K562 (cell line): Measurements from ENCODE around the gene GLP2R. TPM values are rescaled to one million over a fixed set of nuclear protein-coding genes. Genes with fewer than 3 reads are reported as not detected.

Source experiments
- ATAC-seq: fragments of 200-7000 bp; cut with Tn5 transposase; 3 replicates; pipeline ENCODE4 v1.9.1; 2020; ENCODE audit warnings: moderate library complexity
- BruUV-seq: library from RNA; stranded (reverse); fragments of 400-500 nt; replicated peaks from 2 replicates; lab custom pipeline; 2021; lab: Mats Ljungman, UMichigan
- CTCF ChIA-PET: fragments of 300-600 bp; formaldehyde crosslinking; extraction: SDS; loops from one replicate; lab custom pipeline; 2021; ENCODE audit warnings: low intra/inter-chr PET ratio; lab: Yijun Ruan, JAX
- POLR2A ChIA-PET: fragments of 300-600, 350-650 bp; sonication (Branson Sonifier 250); formaldehyde crosslinking; extraction: SDS; loops from one replicate; lab custom pipeline; 2021; ENCODE audit warnings: antibody characterized with exemption, inconsistent platforms; lab: Yijun Ruan, JAX
- DNase-seq, 4 experiments: peaks; one replicate each; pipeline versions ENCODE4 v3.0.0 to v3.0.0-alpha.2; 2011 to 2018; ENCODE audit warnings: low spot score in 3 of 4, mixed read lengths in 3 of 4; ENCODE audit errors: extremely low read depth in 1 of 4
- FAIRE-seq: peaks from 2 replicates; lab custom pipeline; 2011; peaks lifted over from hg19 to GRCh38; lab: Jason Lieb, UNC
- H2AFZ ChIP-seq: 2 replicates; pipeline ENCODE4 v1.6.0; 2011; ENCODE audit warnings: low read depth, low read length, control low read depth, inconsistent platforms
- H3K27ac ChIP-seq: fragments of 200-600 bp; 3 replicates; pipeline ENCODE4 v1.8.0; 2011; ENCODE audit warnings: low read depth, mild to moderate bottlenecking, control low read depth, inconsistent platforms, low read length, moderate library complexity, mixed read lengths; ENCODE audit errors: extremely low read depth
- H3K27me3 ChIP-seq, 2 experiments: fragments of 300-600 bp in 1 of 2; 2 replicates in 1 of 2; 3 replicates in 1 of 2; pipeline versions ENCODE4 v1.6.0 to v1.8.0; 2011; ENCODE audit warnings: inconsistent platforms in 2 of 2, low read length in 2 of 2, mild to moderate bottlenecking in 1 of 2, mixed read lengths in 1 of 2, moderate library complexity in 1 of 2; ENCODE audit not compliant: control insufficient read depth in 2 of 2, insufficient read depth in 2 of 2
- H3K36me3 ChIP-seq: fragments of 300-600 bp; 3 replicates; pipeline ENCODE4 v1.8.0; 2011; ENCODE audit warnings: mild to moderate bottlenecking, low read length, inconsistent platforms; ENCODE audit not compliant: control insufficient read depth, insufficient read depth
- H3K4me1 ChIP-seq, 2 experiments: fragments of 200-600 bp in 1 of 2; replicated peaks in 1 of 2; 2 replicates in 1 of 2; 3 replicates in 1 of 2; pipeline versions ENCODE4 v1.5.1 to v1.8.0; 2011; ENCODE audit warnings: inconsistent platforms in 2 of 2, low read length in 2 of 2, mild to moderate bottlenecking in 1 of 2, mixed read lengths in 1 of 2, moderate library complexity in 1 of 2; ENCODE audit not compliant: control insufficient read depth in 2 of 2, insufficient read depth in 2 of 2
- H3K4me2 ChIP-seq: 2 replicates; pipeline ENCODE4 v1.6.1; 2011; ENCODE audit warnings: low read length, control low read depth, inconsistent platforms, mixed read lengths; ENCODE audit not compliant: insufficient read depth
- H3K4me3 ChIP-seq: fragments of 200-600 bp; sonication (generic), shearing (Covaris generic); 2 replicates; pipeline ENCODE4 v1.5.1; 2016; ENCODE audit warnings: control low read depth, inconsistent platforms
- H3K79me2 ChIP-seq: fragments of 200-600 bp; 3 replicates; pipeline ENCODE4 v1.8.0; 2011; ENCODE audit warnings: low read length, inconsistent platforms; ENCODE audit not compliant: control insufficient read depth, insufficient read depth
- H3K9ac ChIP-seq, 2 experiments: 2 replicates each; pipeline versions ENCODE4 v1.6.0 to v1.6.1; 2011; ENCODE audit warnings: low read depth in 2 of 2, low read length in 2 of 2, control low read depth in 1 of 2, inconsistent platforms in 1 of 2, mild to moderate bottlenecking in 1 of 2, mixed read lengths in 1 of 2; ENCODE audit not compliant: insufficient read depth in 1 of 2
- H3K9me1 ChIP-seq: one replicate; pipeline ENCODE4 v1.6.0; 2011; ENCODE audit warnings: inconsistent platforms, mild to moderate bottlenecking, low read length, moderate library complexity; ENCODE audit not compliant: control insufficient read depth, insufficient read depth
- H3K9me3 ChIP-seq: replicated peaks from 2 replicates; pipeline ENCODE4 v1.5.1; 2011; ENCODE audit warnings: low read depth, low read length, inconsistent platforms; ENCODE audit not compliant: control insufficient read depth, insufficient read depth
- H4K20me1 ChIP-seq: replicated peaks from 2 replicates; pipeline ENCODE4 v1.6.1; 2011; ENCODE audit warnings: low read length, inconsistent platforms, mixed read lengths; ENCODE audit not compliant: control insufficient read depth, insufficient read depth
- CBX5 ChIP-seq: IDR thresholded peaks from 2 replicates; pipeline ENCODE4 v1.6.1; 2014; ENCODE audit warnings: low read depth, borderline replicate concordance
- CREM ChIP-seq: IDR thresholded peaks from 2 replicates; pipeline ENCODE4 v1.6.1; 2014; ENCODE audit warnings: antibody characterized with exemption, low read depth
- DNMT1 ChIP-seq: fragments of 450-650 bp; IDR thresholded peaks from 2 replicates; pipeline ENCODE4 v1.6.1; 2016; ENCODE audit warnings: antibody characterized with exemption, mild to moderate bottlenecking
- E2F6 ChIP-seq, 2 experiments: IDR thresholded peaks; 2 replicates each; pipeline ENCODE4 v1.6.1; 2011; ENCODE audit warnings: borderline replicate concordance in 1 of 2, control low read depth in 1 of 2, low read depth in 1 of 2, low read length in 1 of 2, mild to moderate bottlenecking in 1 of 2, mixed read lengths in 1 of 2, moderate library complexity in 1 of 2; ENCODE audit not compliant: insufficient read depth in 1 of 2, insufficient read length in 1 of 2, poor library complexity in 1 of 2, severe bottlenecking in 1 of 2; ENCODE audit errors: extremely low read depth in 1 of 2
- HSF4 ChIP-seq: fragments of 250-450 bp; sonication (Bioruptor Pico); IDR thresholded peaks from 2 replicates; pipeline ENCODE4 v2.1.2; 2022; ENCODE audit warnings: mild to moderate bottlenecking, moderate library complexity, borderline replicate concordance
- NR2F6 ChIP-seq: fragments of 450-650 bp; formaldehyde crosslinking; IDR thresholded peaks from 2 replicates; pipeline ENCODE4 v1.4.0; 2020; ENCODE audit warnings: mild to moderate bottlenecking
- SMAD1 ChIP-seq: fragments of 150-350 bp; IDR thresholded peaks from 2 replicates; pipeline ENCODE4 v1.6.1; 2014; ENCODE audit warnings: low read length, low read depth; ENCODE audit not compliant: partially characterized antibody
- THRB ChIP-seq: fragments of 450-650 bp; formaldehyde crosslinking; conservative IDR thresholded peaks from 2 replicates; pipeline ENCODE4 v1.4.0; 2022; ENCODE audit warnings: mild to moderate bottlenecking, missing genetic modification characterization
- ZBTB17 ChIP-seq: fragments of 450-650 bp; formaldehyde crosslinking; IDR thresholded peaks from 2 replicates; pipeline ENCODE4 v1.4.0; 2020; ENCODE audit warnings: mild to moderate bottlenecking
- ZNF165 ChIP-seq: fragments of 250-450 bp; sonication (Bioruptor Pico); IDR thresholded peaks from 2 replicates; pipeline ENCODE4 v1.4.0; 2020; ENCODE audit warnings: borderline replicate concordance
- ZNF3 ChIP-seq: fragments of 250-450 bp; sonication (Bioruptor Pico); IDR thresholded peaks from 2 replicates; pipeline ENCODE4 v1.5.0; 2021; ENCODE audit warnings: mild to moderate bottlenecking, moderate library complexity
- ZSCAN32 ChIP-seq: fragments of 450-650 bp; formaldehyde crosslinking; IDR thresholded peaks from 2 replicates; pipeline ENCODE4 v1.4.0; 2020; ENCODE audit warnings: mild to moderate bottlenecking, moderate library complexity
- WGBS: fragments of 100-300 bp; shearing (Covaris generic); methylation state at CpG from one replicate; pipeline ENCODE4 v1.1.6; 2016; ENCODE audit warnings: low coverage, mixed read lengths; ENCODE audit not compliant: insufficient coverage; ENCODE audit errors: missing lambda C conversion rate; 5-methylcytosine and 5-hydroxymethylcytosine counted together
- in situ Hi-C: fragments of 300-500 bp; cut with MboI; formaldehyde crosslinking; loops from 4 replicates; pipeline ENCODE4 v1.15.0; 2018; ENCODE audit warnings: inconsistent platforms, mixed read lengths
- intact Hi-C: fragments of 100-400 bp; cut with micrococcal nuclease; formaldehyde crosslinking; loops from 2 replicates; pipeline ENCODE4 v1.14.2; 2022
- polyA plus RNA-seq, 8 experiments: library from polyadenylated mRNA; depleted of rRNA in 4 of 8; stranded (reverse) in 5 of 8; unstranded in 3 of 8; fragments of >200 nt; fragmentation: Nextera tagmentation in 2 of 8; fragmentation: Illumina TruSeq in 1 of 8; extraction: Ambion mirVana in 2 of 8; extraction: Trizol in 1 of 8; gene quantifications; 2 replicates each; pipeline versions ENCODE4 v1.2.1 to v1.2.3, GENCODE V29; 2011 to 2014; ENCODE audit warnings: inconsistent platforms in 1 of 8, missing spikeins in 1 of 8
- total RNA-seq, 7 experiments: library from RNA; depleted of rRNA in 6 of 7; stranded (reverse); fragments of >200 nt in 6 of 7; fragmentation: Illumina TruSeq in 2 of 7; extraction: Trizol in 2 of 7; gene quantifications; 2 replicates each; pipeline versions ENCODE4 v1.2.1 to v1.2.3, GENCODE V29; 2011 to 2021; ENCODE audit warnings: low replicate concordance in 1 of 7
- TF ChIP-seq, protein P1 (sequence below): fragments of 250-450 bp; sonication (Bioruptor Pico); IDR thresholded peaks from 2 replicates; pipeline ENCODE4 v1.4.0; 2020; ENCODE audit warnings: mild to moderate bottlenecking, moderate library complexity
- TF ChIP-seq, protein P2 (sequence below): fragments of 250-450 bp; sonication (Bioruptor Pico); IDR thresholded peaks from 2 replicates; pipeline ENCODE4 v1.5.0; 2021; ENCODE audit warnings: mild to moderate bottlenecking, borderline replicate concordance

GLP2R gene
- total and polyA plus RNA-seq, 9 of the 15 experiments (the other 6 are each of a cell fraction or from before 2014, with no cell fraction given), result not detected

- intact Hi-C loops, result no loop called here
- no peak for FAIRE-seq
- Histone ChIP-seq H3K9ac (no peak overlapping the region), H3K36me3 (no peaks in the 10 kb centered on the region), H3K27me3 (peaks cover 0 to 4% of the 10 kb centered on the region in 2 experiments; a peak in 1 of 5 replicates), H3K27ac (no peak overlapping the region), H3K4me2 (no peak overlapping the region), H3K4me3 (no peak overlapping the region), H4K20me1 (no peaks in the 10 kb centered on the region), H3K9me3 (no peaks in the 10 kb centered on the region), H3K79me2 (no peaks in the 10 kb centered on the region)
- BruUV-seq, result no TSS peak
- WGBS, result 5% methylated on average over 14 of the region's 14 CpGs
- ATAC-seq, result no peak
- POLR2A ChIA-PET, result no interaction called here
- TF ChIP-seq, protein P1, sequence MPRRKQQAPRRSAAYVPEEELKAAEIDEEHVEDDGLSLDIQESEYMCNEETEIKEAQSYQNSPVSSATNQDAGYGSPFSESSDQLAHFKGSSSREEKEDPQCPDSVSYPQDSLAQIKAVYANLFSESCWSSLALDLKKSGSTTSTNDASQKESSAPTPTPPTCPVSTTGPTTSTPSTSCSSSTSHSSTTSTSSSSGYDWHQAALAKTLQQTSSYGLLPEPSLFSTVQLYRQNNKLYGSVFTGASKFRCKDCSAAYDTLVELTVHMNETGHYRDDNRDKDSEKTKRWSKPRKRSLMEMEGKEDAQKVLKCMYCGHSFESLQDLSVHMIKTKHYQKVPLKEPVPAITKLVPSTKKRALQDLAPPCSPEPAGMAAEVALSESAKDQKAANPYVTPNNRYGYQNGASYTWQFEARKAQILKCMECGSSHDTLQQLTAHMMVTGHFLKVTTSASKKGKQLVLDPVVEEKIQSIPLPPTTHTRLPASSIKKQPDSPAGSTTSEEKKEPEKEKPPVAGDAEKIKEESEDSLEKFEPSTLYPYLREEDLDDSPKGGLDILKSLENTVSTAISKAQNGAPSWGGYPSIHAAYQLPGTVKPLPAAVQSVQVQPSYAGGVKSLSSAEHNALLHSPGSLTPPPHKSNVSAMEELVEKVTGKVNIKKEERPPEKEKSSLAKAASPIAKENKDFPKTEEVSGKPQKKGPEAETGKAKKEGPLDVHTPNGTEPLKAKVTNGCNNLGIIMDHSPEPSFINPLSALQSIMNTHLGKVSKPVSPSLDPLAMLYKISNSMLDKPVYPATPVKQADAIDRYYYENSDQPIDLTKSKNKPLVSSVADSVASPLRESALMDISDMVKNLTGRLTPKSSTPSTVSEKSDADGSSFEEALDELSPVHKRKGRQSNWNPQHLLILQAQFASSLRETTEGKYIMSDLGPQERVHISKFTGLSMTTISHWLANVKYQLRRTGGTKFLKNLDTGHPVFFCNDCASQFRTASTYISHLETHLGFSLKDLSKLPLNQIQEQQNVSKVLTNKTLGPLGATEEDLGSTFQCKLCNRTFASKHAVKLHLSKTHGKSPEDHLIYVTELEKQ, result no peak
- TF ChIP-seq DNMT1 (no peak), HSF4 (no peak), ZSCAN32 (no peak), ZNF3 (CRISPR knock-in tag) (no peak), NR2F6 (CRISPR knock-in tag) (no peak), SMAD1 (no peak), CREM (no peak), ZNF165 (CRISPR knock-in tag) (no peak), THRB (CRISPR knock-in tag) (no peak), E2F6 (IDR thresholded peaks at IDR 0.05; ENCODE audit: borderline replicate concordance in 1 of 2, extremely low read depth in 1 of 2, insufficient read depth in 1 of 2, insufficient read length in 1 of 2, low read depth in 1 of 2, low read length in 1 of 2, poor library complexity in 1 of 2, severe bottlenecking in 1 of 2) (no peak), ZBTB17 (CRISPR knock-in tag) (no peak), CBX5 (no peak)
- TF ChIP-seq, protein P2, sequence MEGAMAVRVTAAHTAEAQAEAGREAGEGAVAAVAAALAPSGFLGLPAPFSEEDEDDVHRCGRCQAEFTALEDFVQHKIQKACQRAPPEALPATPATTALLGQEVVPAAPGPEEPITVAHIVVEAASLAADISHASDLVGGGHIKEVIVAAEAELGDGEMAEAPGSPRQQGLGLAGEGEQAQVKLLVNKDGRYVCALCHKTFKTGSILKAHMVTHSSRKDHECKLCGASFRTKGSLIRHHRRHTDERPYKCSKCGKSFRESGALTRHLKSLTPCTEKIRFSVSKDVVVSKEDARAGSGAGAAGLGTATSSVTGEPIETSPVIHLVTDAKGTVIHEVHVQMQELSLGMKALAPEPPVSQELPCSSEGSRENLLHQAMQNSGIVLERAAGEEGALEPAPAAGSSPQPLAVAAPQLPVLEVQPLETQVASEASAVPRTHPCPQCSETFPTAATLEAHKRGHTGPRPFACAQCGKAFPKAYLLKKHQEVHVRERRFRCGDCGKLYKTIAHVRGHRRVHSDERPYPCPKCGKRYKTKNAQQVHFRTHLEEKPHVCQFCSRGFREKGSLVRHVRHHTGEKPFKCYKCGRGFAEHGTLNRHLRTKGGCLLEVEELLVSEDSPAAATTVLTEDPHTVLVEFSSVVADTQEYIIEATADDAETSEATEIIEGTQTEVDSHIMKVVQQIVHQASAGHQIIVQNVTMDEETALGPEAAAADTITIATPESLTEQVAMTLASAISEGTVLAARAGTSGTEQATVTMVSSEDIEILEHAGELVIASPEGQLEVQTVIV (CRISPR knock-in tag), result no peak
- TF ChIP-seq, all 486 proteins: peak for 0
- H2AFZ ChIP-seq, result no peak overlapping the region
- no peak for DNase-seq
- H3K9me1 ChIP-seq, result no peaks in the 10 kb centered on the region
- H3K4me1 ChIP-seq, result no peaks in the 10 kb centered on the region
- CTCF ChIA-PET, result no interaction called here
- in situ Hi-C loops, result no loop called here
Measured at GRCh38 chr17:9814337-9814945, 11.3 kb upstream of the GLP2R start.
